Endothelial cell of umbilical vein (primary cell): Measurements from ENCODE around the gene OVOL1. TPM values are rescaled to one million over a fixed set of nuclear protein-coding genes. Genes with fewer than 3 reads are reported as not detected.

Source experiments
- BruUV-seq: library from RNA; stranded (reverse); fragments of 400-500 nt; replicated peaks from 2 replicates; lab custom pipeline; 2021; lab: Mats Ljungman, UMichigan
- CTCF ChIA-PET: fragments of 300-600, 350-600 bp; sonication (Branson Sonifier 250); formaldehyde crosslinking; loops from one replicate; lab custom pipeline; 2021; ENCODE audit warnings: antibody characterized with exemption, inconsistent platforms; lab: Charles Lee
- POLR2A ChIA-PET: fragments of 300-600, 350-600 bp; sonication (Branson Sonifier 250); formaldehyde crosslinking; loops from one replicate; lab custom pipeline; 2021; ENCODE audit warnings: antibody characterized with exemption, inconsistent platforms; lab: Charles Lee
- DNase-seq: peaks from one replicate; pipeline ENCODE4 v3.0.0-alpha.2; 2011; ENCODE audit warnings: low read depth, low spot score
- FAIRE-seq: peaks from 2 replicates; lab custom pipeline; 2011; peaks lifted over from hg19 to GRCh38; lab: Jason Lieb, UNC
- H2AFZ ChIP-seq: 2 replicates; pipeline ENCODE4 v1.6.0; 2012; ENCODE audit warnings: low read depth, low read length, control low read depth, inconsistent platforms
- H3K27ac ChIP-seq: 2 replicates; pipeline ENCODE4 v1.5.1; 2011; ENCODE audit warnings: low read depth, mild to moderate bottlenecking, control low read depth, low read length, moderate library complexity; ENCODE audit not compliant: insufficient read depth
- H3K27me3 ChIP-seq, 2 experiments: 2 replicates each; pipeline versions ENCODE4 v1.6.0 to v1.6.1; 2011; ENCODE audit warnings: low read length in 2 of 2, mixed read lengths in 1 of 2; ENCODE audit not compliant: control insufficient read depth in 2 of 2, insufficient read depth in 2 of 2
- H3K36me3 ChIP-seq, 2 experiments: 2 replicates in 1 of 2; 3 replicates in 1 of 2; pipeline ENCODE4 v1.5.1; 2011; ENCODE audit warnings: low read length in 2 of 2, mild to moderate bottlenecking in 1 of 2, moderate library complexity in 1 of 2; ENCODE audit not compliant: control insufficient read depth in 2 of 2, insufficient read depth in 2 of 2; ENCODE audit errors: extremely low read depth in 1 of 2
- H3K4me1 ChIP-seq: 3 replicates; pipeline ENCODE4 v1.5.1; 2011; ENCODE audit warnings: mild to moderate bottlenecking, low read length; ENCODE audit not compliant: control insufficient read depth, insufficient read depth; ENCODE audit errors: extremely low read depth
- H3K4me2 ChIP-seq: 2 replicates; pipeline ENCODE4 v1.6.1; 2011; ENCODE audit warnings: low read length, control low read depth, mixed read lengths; ENCODE audit not compliant: insufficient read depth
- H3K4me3 ChIP-seq, 3 experiments: fragments of 200-600 bp in 1 of 3; sonication (generic), shearing (Covaris generic) in 1 of 3; replicated peaks in 1 of 3; 2 replicates each; pipeline ENCODE4 v1.5.1; 2011 to 2016; ENCODE audit warnings: control low read depth in 3 of 3, low read length in 3 of 3, mild to moderate bottlenecking in 2 of 3, inconsistent platforms in 1 of 3, low read depth in 1 of 3, moderate library complexity in 1 of 3; ENCODE audit not compliant: insufficient read depth in 1 of 3
- H3K79me2 ChIP-seq: 2 replicates; pipeline ENCODE4 v1.6.0; 2012; ENCODE audit warnings: low read length, inconsistent platforms; ENCODE audit not compliant: control insufficient read depth, insufficient read depth
- H3K9ac ChIP-seq: replicated peaks from 2 replicates; pipeline ENCODE3; 2011; ENCODE audit warnings: low read length, control low read depth; ENCODE audit not compliant: insufficient read depth; ENCODE audit errors: extremely low read depth
- H3K9me1 ChIP-seq: replicated peaks from 3 replicates; pipeline ENCODE4 v1.6.0; 2011; ENCODE audit warnings: mild to moderate bottlenecking, low read length; ENCODE audit not compliant: control insufficient read depth, insufficient read depth; ENCODE audit errors: extremely low read depth
- H3K9me3 ChIP-seq: replicated peaks from 2 replicates; pipeline ENCODE4 v1.5.1; 2012; ENCODE audit warnings: low read length, inconsistent platforms; ENCODE audit not compliant: control insufficient read depth, insufficient read depth
- H4K20me1 ChIP-seq: replicated peaks from 2 replicates; pipeline ENCODE3; 2011; ENCODE audit warnings: mild to moderate bottlenecking, low read length; ENCODE audit not compliant: control insufficient read depth, insufficient read depth; ENCODE audit errors: extremely low read depth
- CTCF ChIP-seq, 2 donors: IDR thresholded peaks; 1 replicate in 1 of 2; 2 replicates in 1 of 2; pipeline ENCODE4 v1.5.1; 2011; ENCODE audit warnings: low read length in 2 of 2, mild to moderate bottlenecking in 2 of 2, moderate library complexity in 2 of 2, control low read depth in 1 of 2, inconsistent platforms in 1 of 2, low read depth in 1 of 2; ENCODE audit not compliant: insufficient read depth in 1 of 2; ENCODE audit errors: extremely low read depth in 1 of 2
- EZH2 ChIP-seq: IDR thresholded peaks from 2 replicates; pipeline ENCODE4 v1.6.1; 2012; ENCODE audit warnings: borderline replicate concordance, low read depth, mild to moderate bottlenecking, moderate library complexity, low read length, inconsistent platforms; ENCODE audit not compliant: severe bottlenecking
- FOS ChIP-seq: IDR thresholded peaks from 2 replicates; pipeline ENCODE4 v1.6.1; 2011; ENCODE audit warnings: mild to moderate bottlenecking, low read length, moderate library complexity, borderline replicate concordance; ENCODE audit not compliant: insufficient read depth
- POLR2AphosphoS5 ChIP-seq: IDR thresholded peaks from 2 replicates; pipeline ENCODE4 v1.6.1; 2012; ENCODE audit warnings: low read depth, mild to moderate bottlenecking, control low read depth, low read length, moderate library complexity; ENCODE audit not compliant: insufficient read depth
- dilution Hi-C: fragments of 300-500 bp; cut with MboI; formaldehyde crosslinking; loops from one replicate; pipeline ENCODE4 v1.15.0; 2019; ENCODE audit warnings: low sequenced_read_pairs; ENCODE audit not compliant: extremely low pct_ligation_motif_present
- intact Hi-C: fragments of 100-400 bp; cut with micrococcal nuclease; formaldehyde crosslinking; loops from one replicate; pipeline ENCODE4 v1.10.0; 2022
- polyA plus RNA-seq, 4 experiments: library from polyadenylated mRNA; depleted of rRNA in 3 of 4; stranded (reverse) in 3 of 4; unstranded in 1 of 4; fragments of >200 nt; gene quantifications; 2 replicates each; pipeline versions ENCODE4 v1.2.1 to v1.2.3, GENCODE V29; 2011 to 2012; ENCODE audit warnings: missing spikeins in 1 of 4
- total RNA-seq: library from RNA; stranded (reverse); gene quantifications from 2 replicates; pipeline ENCODE4 v1.2.3, GENCODE V29; 2021

Gene OVOL1
- total and polyA plus RNA-seq, 2 donors (not counting 3 experiments of a cell fraction or from before 2014, with no cell fraction given): not detected

GRCh38 chr11:65779919-65780769 is 6.7 kb upstream of the OVOL1 start:
- peak overlapping the region; percentile 81 for H3K27ac ChIP-seq

More at GRCh38 chr11:65779919-65780769, 6.7 kb upstream of the OVOL1 start:
- Histone ChIP-seq H3K9me3 (no peaks in the 10 kb centered on the region), H3K27me3 (peaks cover 2 to 3% of the 10 kb centered on the region in 2 experiments), H4K20me1 (no peaks in the 10 kb centered on the region), H2AFZ (peak overlapping the region; percentile 94), H3K79me2 (peaks cover 24% of the 10 kb centered on the region), H3K4me1 (peaks cover 5% of the 10 kb centered on the region), H3K4me3 (peak overlapping the region; percentile 55 to 74 (median 73)), H3K9me1 (no peaks in the 10 kb centered on the region), H3K9ac (peak overlapping the region; percentile 91), H3K36me3 (peaks cover 12 to 14% of the 10 kb centered on the region in 2 experiments), H3K4me2 (peak overlapping the region; percentile 78)
- ChIA-PET POLR2A (interaction anchor here (0.6 to 1.2 kb wide), 3 partner anchors 59 to 80 kb away, joined by 3 to 5 read pairs (median 4); partner anchors contain the start of genes MUS81 and RNASEH2C), CTCF (interaction anchor here (0.5 to 4.1 kb wide), 64 partner anchors 9 to 353 kb away, joined by 3 to 109 read pairs (median 5); partner anchors contain the start of genes BANF1, CCDC85B, EFEMP2 and EIF1AD)
- intact Hi-C loops (loop anchor here (1.0 to 2.0 kb wide), 3 partner anchors 38 to 209 kb away; partner anchors contain the start of gene CFL1), dilution Hi-C loops (no loop called here)
- DNase-seq: peak; percentile 85
- TSS peak; percentile 13 for BruUV-seq
- FAIRE-seq: peak; percentile 78
- TF ChIP-seq POLR2AphosphoS5 (peak; percentile 35), FOS (no peak), EZH2 (no peak), CTCF (IDR thresholded peaks at IDR 0.05; ENCODE audit: extremely low read depth in 1 of 2, insufficient read depth in 1 of 2, low read depth in 1 of 2, low read length in 2 of 2) (peak; percentile 96 to 99)
